Loucy (cell line): ENCODE results near the gene TARS2.
A peak's percentile ranks its signal among the peaks of the same experiment; 100 is the strongest.

Source experiments
- H2AFZ ChIP-seq: fragments of 200-600 bp; sonication (generic); 2 replicates; pipeline ENCODE4 v1.6.0; 2016; ENCODE audit warnings: antibody characterized with exemption, mild to moderate bottlenecking, low read length, moderate library complexity
- H3F3A ChIP-seq: fragments of 200-600 bp; 2 replicates; pipeline ENCODE4 v1.6.0; 2016; ENCODE audit warnings: antibody characterized with exemption, low read depth, mild to moderate bottlenecking
- H3K27me3 ChIP-seq: fragments of 200-600 bp; sonication (generic); 2 replicates; pipeline ENCODE4 v1.6.1; 2014; ENCODE audit warnings: low read length, mild to moderate bottlenecking; ENCODE audit not compliant: insufficient read depth, poor library complexity, severe bottlenecking
- H3K36me3 ChIP-seq: fragments of 200-600 bp; sonication (generic); 2 replicates; pipeline ENCODE4 v1.6.1; 2016; ENCODE audit warnings: low read length; ENCODE audit not compliant: insufficient read depth
- H3K4me1 ChIP-seq: fragments of 200-600 bp; sonication (generic); 2 replicates; pipeline ENCODE4 v1.5.1; 2014; ENCODE audit warnings: low read length, mild to moderate bottlenecking; ENCODE audit not compliant: insufficient read depth, poor library complexity, severe bottlenecking
- H3K4me2 ChIP-seq: fragments of 200-600 bp; sonication (generic); 2 replicates; pipeline ENCODE4 v1.6.0; 2014; ENCODE audit warnings: antibody characterized with exemption, low read length, low read depth, mild to moderate bottlenecking; ENCODE audit not compliant: poor library complexity, severe bottlenecking
- H3K4me3 ChIP-seq: fragments of 200-600 bp; sonication (generic); 2 replicates; pipeline ENCODE4 v1.5.1; 2014; ENCODE audit warnings: low read length, mild to moderate bottlenecking, mixed read lengths; ENCODE audit not compliant: poor library complexity, severe bottlenecking
- H3K79me2 ChIP-seq: fragments of 200-600 bp; sonication (generic); 2 replicates; pipeline ENCODE4 v1.6.1; 2014; ENCODE audit warnings: low read length; ENCODE audit not compliant: insufficient read depth
- H3K9ac ChIP-seq: fragments of 200-600 bp; sonication (generic); 2 replicates; pipeline ENCODE4 v1.6.0; 2014; ENCODE audit warnings: mild to moderate bottlenecking, low read depth, low read length, moderate library complexity; ENCODE audit not compliant: poor library complexity, severe bottlenecking
- H3K9me2 ChIP-seq: fragments of 200-600 bp; sonication (generic); replicated peaks from 2 replicates; pipeline ENCODE4 v1.6.1; 2016; ENCODE audit warnings: low read depth, low read length, mixed read lengths
- H3K9me3 ChIP-seq: fragments of 200-600 bp; sonication (generic); 2 replicates; pipeline ENCODE4 v1.6.1; 2014; ENCODE audit warnings: mild to moderate bottlenecking, antibody characterized with exemption, low read length, low read depth; ENCODE audit not compliant: insufficient read depth
- H4K20me1 ChIP-seq: fragments of 200-600 bp; sonication (generic); 2 replicates; pipeline ENCODE4 v1.6.0; 2014; ENCODE audit warnings: antibody characterized with exemption, low read length, mild to moderate bottlenecking; ENCODE audit not compliant: insufficient read depth, poor library complexity, severe bottlenecking
- EZH2phosphoT487 ChIP-seq: fragments of 200-600 bp; IDR thresholded peaks from 2 replicates; pipeline ENCODE4 v1.6.1; 2018; ENCODE audit warnings: antibody characterized with exemption, mild to moderate bottlenecking, moderate library complexity, borderline replicate concordance
- TF ChIP-seq, protein P1 (sequence below): fragments of 200-600 bp; sonication (generic); conservative IDR thresholded peaks from 2 replicates; pipeline ENCODE4 v1.5.1; 2014; ENCODE audit warnings: mild to moderate bottlenecking, antibody characterized with exemption, low read length

The TARS2 gene

DNA sequence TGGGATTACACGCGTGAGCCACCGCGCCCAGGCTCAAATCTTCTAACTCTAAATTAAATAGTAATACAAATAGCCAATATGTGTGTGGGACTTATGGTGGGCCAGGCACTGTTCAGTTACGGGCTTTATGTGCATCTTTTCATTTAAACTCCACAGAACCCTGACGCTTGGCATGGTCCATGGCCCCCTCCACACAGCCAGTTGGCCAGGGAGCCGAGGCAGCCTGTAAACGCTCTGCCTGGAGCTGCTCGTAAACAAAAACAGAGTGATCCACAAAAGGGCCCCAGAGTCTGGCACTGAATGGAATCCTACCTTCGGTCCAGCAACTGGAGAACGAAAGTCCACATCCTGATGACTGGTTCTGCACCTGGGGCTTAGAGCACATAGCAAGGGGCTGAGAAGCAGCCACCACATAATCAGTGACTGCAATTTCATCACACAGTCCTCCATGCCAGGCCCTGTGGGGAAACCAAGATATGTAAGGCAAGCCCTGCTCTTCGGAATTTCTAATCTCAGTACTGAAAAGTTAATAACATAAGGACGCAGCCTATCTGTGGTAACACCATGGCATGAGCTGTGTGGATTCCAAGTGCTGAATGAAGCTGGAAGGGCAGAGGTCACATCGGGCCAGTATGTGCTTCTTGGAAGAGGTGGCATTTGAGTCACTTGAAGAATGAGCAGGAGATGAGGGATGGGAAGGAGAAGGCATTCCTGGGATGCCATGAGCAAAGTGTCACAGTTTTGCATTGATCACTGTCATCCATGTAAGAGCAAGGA is 48.5 kb downstream of the TARS2 start:
- no peak overlapping the region for H3K4me2 ChIP-seq
- no peak overlapping the region for H2AFZ ChIP-seq
- no peak overlapping the region for H3K4me3 ChIP-seq

DNA sequence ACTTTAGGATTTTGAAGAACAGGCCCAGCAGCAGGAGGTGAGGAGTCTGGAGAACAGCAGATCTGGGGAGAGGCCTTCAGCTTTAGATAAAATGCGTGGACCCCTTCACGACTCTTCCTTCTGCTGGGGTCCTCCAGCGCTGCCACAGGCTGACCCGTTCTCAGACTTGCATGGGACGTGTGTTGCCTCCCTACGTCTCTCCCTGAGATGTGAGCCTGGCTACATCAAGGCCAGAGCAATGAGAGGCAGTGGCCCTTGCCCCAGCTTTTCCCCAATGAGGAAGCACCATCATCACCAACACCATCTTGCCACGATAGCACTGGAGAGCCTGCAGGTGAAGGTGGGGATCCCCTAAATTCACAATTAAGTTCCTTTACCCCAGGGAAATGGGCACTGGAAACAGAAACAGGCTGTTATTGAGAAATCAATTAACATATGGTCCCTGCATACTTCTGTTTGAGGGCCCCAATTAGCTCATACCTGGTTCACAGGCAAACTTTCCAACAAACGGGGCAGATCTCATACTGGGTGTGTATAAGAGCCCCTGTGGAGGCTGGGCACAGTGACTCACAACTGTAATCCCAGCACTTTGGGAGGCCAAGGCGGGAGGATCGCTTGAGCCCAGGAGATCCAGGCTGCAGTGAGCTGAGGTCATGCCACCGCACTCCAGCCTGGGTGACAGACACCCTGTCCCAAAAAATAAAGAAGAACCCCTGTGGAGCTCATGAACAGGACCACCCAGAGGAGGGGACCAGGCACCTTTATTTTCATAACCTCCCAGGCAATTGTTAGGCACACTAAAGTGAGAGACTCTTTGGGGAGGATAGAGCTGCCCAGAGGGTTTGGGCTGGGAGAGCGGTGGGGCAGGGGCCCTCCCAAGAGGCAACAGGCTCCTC is 49.9 kb downstream of the TARS2 start:
- Histone ChIP-seq H3K4me2 (no peak overlapping the region), H4K20me1 (no peaks in the 10 kb centered on the region), H3K36me3 (no peaks in the 10 kb centered on the region), H3F3A (no peaks in the 10 kb centered on the region), H3K9me3 (no peaks in the 10 kb centered on the region), H3K9ac (no peak overlapping the region), H3K79me2 (no peaks in the 10 kb centered on the region), H3K4me3 (no peak overlapping the region), H3K4me1 (no peaks in the 10 kb centered on the region), H2AFZ (no peak overlapping the region), H3K27me3 (no peaks in the 10 kb centered on the region), H3K9me2 (no peaks in the 10 kb centered on the region)
- TF ChIP-seq EZH2phosphoT487 = no peak
- TF ChIP-seq, protein P1, sequence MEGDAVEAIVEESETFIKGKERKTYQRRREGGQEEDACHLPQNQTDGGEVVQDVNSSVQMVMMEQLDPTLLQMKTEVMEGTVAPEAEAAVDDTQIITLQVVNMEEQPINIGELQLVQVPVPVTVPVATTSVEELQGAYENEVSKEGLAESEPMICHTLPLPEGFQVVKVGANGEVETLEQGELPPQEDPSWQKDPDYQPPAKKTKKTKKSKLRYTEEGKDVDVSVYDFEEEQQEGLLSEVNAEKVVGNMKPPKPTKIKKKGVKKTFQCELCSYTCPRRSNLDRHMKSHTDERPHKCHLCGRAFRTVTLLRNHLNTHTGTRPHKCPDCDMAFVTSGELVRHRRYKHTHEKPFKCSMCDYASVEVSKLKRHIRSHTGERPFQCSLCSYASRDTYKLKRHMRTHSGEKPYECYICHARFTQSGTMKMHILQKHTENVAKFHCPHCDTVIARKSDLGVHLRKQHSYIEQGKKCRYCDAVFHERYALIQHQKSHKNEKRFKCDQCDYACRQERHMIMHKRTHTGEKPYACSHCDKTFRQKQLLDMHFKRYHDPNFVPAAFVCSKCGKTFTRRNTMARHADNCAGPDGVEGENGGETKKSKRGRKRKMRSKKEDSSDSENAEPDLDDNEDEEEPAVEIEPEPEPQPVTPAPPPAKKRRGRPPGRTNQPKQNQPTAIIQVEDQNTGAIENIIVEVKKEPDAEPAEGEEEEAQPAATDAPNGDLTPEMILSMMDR = no peak

More for the DNA sequence above, 48.5 kb downstream of the TARS2 start:
- Histone ChIP-seq H3K4me1 (no peaks in the 10 kb centered on the region), H3K79me2 (no peaks in the 10 kb centered on the region), H3K9ac (no peak overlapping the region), H3K9me3 (no peaks in the 10 kb centered on the region), H3K9me2 (no peaks in the 10 kb centered on the region), H3K36me3 (no peaks in the 10 kb centered on the region), H3K27me3 (no peaks in the 10 kb centered on the region), H4K20me1 (no peaks in the 10 kb centered on the region), H3F3A (no peaks in the 10 kb centered on the region)
- no peak for TF ChIP-seq EZH2phosphoT487
- TF ChIP-seq, protein P1 = no peak

DNA sequence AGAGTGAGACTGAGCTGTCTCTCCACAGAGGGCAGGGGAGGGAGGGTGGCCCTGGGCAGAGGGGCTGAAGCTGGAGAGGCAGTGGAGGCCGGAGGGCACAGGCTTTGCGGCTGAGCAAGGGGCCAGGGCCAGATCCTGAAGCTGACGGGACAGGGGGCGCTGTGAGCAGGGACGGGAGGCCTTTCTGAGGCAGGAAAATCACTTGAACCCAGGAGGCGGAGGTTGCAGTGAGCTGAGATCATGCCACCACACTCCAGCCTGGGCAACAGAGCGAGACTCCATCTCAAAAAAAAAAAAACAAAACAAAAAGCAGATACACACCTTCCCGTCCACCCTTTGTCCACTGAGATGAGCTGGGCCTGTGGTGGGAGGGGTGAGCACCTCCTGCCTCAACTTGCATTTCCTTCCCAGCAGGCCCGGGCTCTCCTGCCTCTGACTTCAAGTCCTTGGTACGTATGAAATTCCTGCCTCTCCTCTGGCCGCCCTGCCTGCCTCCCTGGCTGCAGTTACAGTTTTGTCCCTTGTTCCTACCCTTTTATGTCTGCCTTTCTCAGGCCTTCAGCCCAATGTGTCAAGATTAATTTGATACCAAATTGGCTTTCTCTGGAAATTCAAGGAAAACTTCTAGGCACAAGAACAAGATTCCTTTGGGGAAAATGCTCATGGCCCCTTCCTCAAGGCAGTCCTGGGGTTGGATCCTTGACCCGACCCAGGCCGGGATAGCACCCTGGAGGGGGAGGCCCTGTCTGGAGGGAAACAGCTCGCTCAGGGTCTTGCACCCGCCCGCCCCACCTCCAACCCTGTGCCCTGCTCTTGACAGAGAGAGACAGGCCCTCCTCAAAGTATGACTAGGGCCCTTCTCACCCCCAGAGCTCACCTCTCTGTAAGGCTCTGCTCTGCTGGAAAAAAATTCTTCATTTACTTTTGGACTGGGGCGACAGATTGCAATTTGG is 50.8 kb downstream of the TARS2 start:
- H3K4me3 ChIP-seq = no peak overlapping the region
- H4K20me1 ChIP-seq = no peaks in the 10 kb centered on the region
- no peaks in the 10 kb centered on the region for H3K4me1 ChIP-seq
- no peaks in the 10 kb centered on the region for H3K9me3 ChIP-seq
- H3K9ac ChIP-seq = no peak overlapping the region
- TF ChIP-seq, protein P1 = peak; percentile 33
- no peak for TF ChIP-seq EZH2phosphoT487
- no peaks in the 10 kb centered on the region for H3F3A ChIP-seq
- H3K36me3 ChIP-seq = no peaks in the 10 kb centered on the region
- H3K4me2 ChIP-seq = no peak overlapping the region
- H2AFZ ChIP-seq = no peak overlapping the region
- H3K27me3 ChIP-seq = no peaks in the 10 kb centered on the region
- no peaks in the 10 kb centered on the region for H3K79me2 ChIP-seq
- H3K9me2 ChIP-seq = no peaks in the 10 kb centered on the region
